Keratinocyte (primary cell): ENCODE results near the gene MDH1. TPM values are rescaled to one million over a fixed set of nuclear protein-coding genes. Genes with fewer than 3 reads are reported as not detected.

Experiments
- DNase-seq: peaks from one replicate; pipeline ENCODE4 v3.0.0-alpha.2; 2011; ENCODE audit warnings: low read depth, missing footprints, low spot score
- FAIRE-seq: peaks from 2 replicates; lab custom pipeline; 2011; peaks lifted over from hg19 to GRCh38; lab: Jason Lieb, UNC
- H2AFZ ChIP-seq: 2 replicates; pipeline ENCODE4 v1.6.0; 2012; ENCODE audit warnings: low read length, control low read depth, inconsistent platforms; ENCODE audit not compliant: control insufficient read depth
- H3K27ac ChIP-seq: 2 replicates; pipeline ENCODE4 v1.5.1; 2011; ENCODE audit warnings: low read length; ENCODE audit not compliant: control insufficient read depth, insufficient read depth
- H3K27me3 ChIP-seq: 3 replicates; pipeline ENCODE4 v1.6.0; 2011; ENCODE audit warnings: low read length; ENCODE audit not compliant: control insufficient read depth, insufficient read depth; ENCODE audit errors: extremely low read depth
- H3K36me3 ChIP-seq, 2 experiments: 2 replicates in 1 of 2; 3 replicates in 1 of 2; pipeline ENCODE4 v1.5.1; 2011; ENCODE audit warnings: low read length in 2 of 2, mild to moderate bottlenecking in 1 of 2; ENCODE audit not compliant: control insufficient read depth in 2 of 2, insufficient read depth in 2 of 2; ENCODE audit errors: extremely low read depth in 1 of 2
- H3K4me1 ChIP-seq: 3 replicates; pipeline ENCODE4 v1.5.1; 2011; ENCODE audit warnings: low read length; ENCODE audit not compliant: control insufficient read depth, insufficient read depth; ENCODE audit errors: extremely low read depth
- H3K4me2 ChIP-seq: 3 replicates; pipeline ENCODE4 v1.6.0; 2011; ENCODE audit warnings: low read depth, low read length; ENCODE audit not compliant: control insufficient read depth, insufficient read depth; ENCODE audit errors: extremely low read depth
- H3K4me3 ChIP-seq, 3 experiments: fragments of 200-600 bp in 1 of 3; sonication (generic) in 1 of 3; 2 replicates in 2 of 3; 3 replicates in 1 of 3; pipeline ENCODE4 v1.5.1; 2011 to 2016; ENCODE audit warnings: low read length in 3 of 3, mild to moderate bottlenecking in 3 of 3, control low read depth in 2 of 3, inconsistent platforms in 1 of 3, low read depth in 1 of 3, mixed read lengths in 1 of 3, mixed run types in 1 of 3, moderate library complexity in 1 of 3; ENCODE audit not compliant: control insufficient read depth in 2 of 3, insufficient read depth in 2 of 3; ENCODE audit errors: extremely low read depth in 1 of 3
- H3K79me2 ChIP-seq: 2 replicates; pipeline ENCODE4 v1.6.0; 2012; ENCODE audit warnings: low read length; ENCODE audit not compliant: control insufficient read depth, insufficient read depth
- H3K9ac ChIP-seq: 3 replicates; pipeline ENCODE4 v1.6.0; 2011; ENCODE audit warnings: low read length; ENCODE audit not compliant: control insufficient read depth, insufficient read depth; ENCODE audit errors: extremely low read depth
- H3K9me1 ChIP-seq: 3 replicates; pipeline ENCODE4 v1.6.0; 2011; ENCODE audit warnings: low read length; ENCODE audit not compliant: control insufficient read depth, insufficient read depth; ENCODE audit errors: extremely low read depth
- H3K9me3 ChIP-seq: 2 replicates; pipeline ENCODE4 v1.5.1; 2012; ENCODE audit warnings: low read depth, low read length; ENCODE audit not compliant: control insufficient read depth
- H4K20me1 ChIP-seq: 3 replicates; pipeline ENCODE4 v1.6.0; 2011; ENCODE audit warnings: low read length; ENCODE audit not compliant: control insufficient read depth, insufficient read depth; ENCODE audit errors: extremely low read depth
- EZH2 ChIP-seq: IDR thresholded peaks from one replicate; pipeline ENCODE4 v1.6.1; 2012; ENCODE audit warnings: inconsistent platforms, mild to moderate bottlenecking, low read length, moderate library complexity
- dilution Hi-C: fragments of 300-500 bp; cut with MboI; formaldehyde crosslinking; loops from one replicate; pipeline ENCODE4 v1.7.0; 2020; ENCODE audit warnings: low sequenced_read_pairs; ENCODE audit not compliant: extremely low pct_ligation_motif_present
- polyA plus RNA-seq, 5 experiments: library from polyadenylated mRNA; depleted of rRNA in 3 of 5; stranded (reverse) in 3 of 5; stranded (forward) in 1 of 5; unstranded in 1 of 5; fragments of >200 nt; gene quantifications; 1 replicate in 1 of 5; 2 replicates in 3 of 5; 3 replicates in 1 of 5; pipeline versions ENCODE4 v1.2.1 to v1.2.3, GENCODE V29; 2011 to 2012; ENCODE audit warnings: missing spikeins in 2 of 5, low read depth in 1 of 5, low replicate concordance in 1 of 5
- TF ChIP-seq, protein P1 (sequence below), 3 experiments: IDR thresholded peaks in 1 of 3; conservative IDR thresholded peaks in 1 of 3; optimal IDR thresholded peaks in 1 of 3; 2 replicates in 2 of 3; 3 replicates in 1 of 3; pipeline versions ENCODE3 to v1.5.1; 2011; ENCODE audit warnings: low read length in 3 of 3, mild to moderate bottlenecking in 3 of 3, moderate library complexity in 2 of 3, control low read depth in 1 of 3, inconsistent platforms in 1 of 3; ENCODE audit not compliant: insufficient read depth in 2 of 3; ENCODE audit errors: extremely low read depth in 1 of 3

Gene MDH1
- polyA plus RNA-seq, 1 donor (not counting 4 experiments of a cell fraction or from before 2014, with no cell fraction given): 320 TPM

DNA sequence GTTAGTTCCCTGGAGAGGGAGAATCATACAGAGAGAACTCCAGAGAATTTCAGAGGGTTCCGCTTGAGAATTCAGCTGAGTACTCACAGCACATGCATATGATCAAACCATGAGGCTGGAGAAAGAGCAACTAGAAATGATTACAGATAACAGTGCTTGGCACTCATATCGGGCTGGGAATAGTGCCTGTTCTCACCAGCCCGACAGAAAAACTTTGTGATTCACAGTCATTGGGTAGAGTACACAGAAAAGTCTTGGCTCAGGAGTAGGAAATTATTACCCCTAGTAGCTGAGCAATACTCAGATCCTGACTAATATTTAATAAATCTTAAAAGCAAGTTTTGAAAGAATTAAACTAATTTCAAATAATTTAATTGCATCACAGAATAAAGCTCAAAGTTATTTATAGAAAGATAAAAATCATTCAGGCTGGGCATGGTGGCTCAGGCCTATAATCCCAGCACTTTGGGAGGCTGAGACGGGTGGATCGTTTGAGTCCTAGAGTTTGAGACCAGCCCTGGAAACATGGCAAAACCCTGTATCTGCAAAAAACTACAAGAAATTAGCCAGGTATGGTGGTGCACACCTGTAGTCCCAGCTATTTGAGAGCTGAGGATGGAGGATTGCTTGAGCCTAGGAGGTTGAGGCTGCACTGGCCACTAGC is 7.3 kb upstream of the MDH1 start:
- FAIRE-seq: no peak
- H3K4me1 ChIP-seq: peaks cover 11% of the 10 kb centered on the region

DNA sequence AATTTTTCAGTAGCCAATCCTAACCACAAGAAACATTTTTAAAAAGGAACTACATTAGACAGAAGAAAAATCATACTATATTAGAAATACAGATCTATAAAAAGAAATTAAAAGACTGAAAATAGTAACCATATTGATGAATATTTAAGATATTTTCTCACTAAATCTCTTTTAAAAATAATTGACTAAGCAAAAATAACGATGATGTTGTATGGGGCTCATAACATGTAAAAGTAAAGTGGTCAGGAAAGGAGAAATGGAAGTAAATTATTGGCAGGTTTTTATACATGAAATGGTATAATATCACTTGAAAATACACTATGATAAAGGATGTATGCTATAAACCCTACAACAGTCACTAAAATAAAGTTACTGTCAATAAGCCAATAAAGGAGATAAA is 5.9 kb upstream of the MDH1 start:
- Histone ChIP-seq H3K4me3 (no peak overlapping the region), H3K4me2 (no peak overlapping the region), H2AFZ (no peak overlapping the region), H3K79me2 (peaks cover 3% of the 10 kb centered on the region), H3K4me1 (peaks cover 11% of the 10 kb centered on the region), H3K36me3 (no peaks in the 10 kb centered on the region), H3K27ac (no peak overlapping the region), H3K9me3 (no peaks in the 10 kb centered on the region), H3K27me3 (no peaks in the 10 kb centered on the region), H3K9ac (no peak overlapping the region), H4K20me1 (no peaks in the 10 kb centered on the region), H3K9me1 (no peaks in the 10 kb centered on the region)
- no peak for TF ChIP-seq EZH2
- TF ChIP-seq, protein P1, sequence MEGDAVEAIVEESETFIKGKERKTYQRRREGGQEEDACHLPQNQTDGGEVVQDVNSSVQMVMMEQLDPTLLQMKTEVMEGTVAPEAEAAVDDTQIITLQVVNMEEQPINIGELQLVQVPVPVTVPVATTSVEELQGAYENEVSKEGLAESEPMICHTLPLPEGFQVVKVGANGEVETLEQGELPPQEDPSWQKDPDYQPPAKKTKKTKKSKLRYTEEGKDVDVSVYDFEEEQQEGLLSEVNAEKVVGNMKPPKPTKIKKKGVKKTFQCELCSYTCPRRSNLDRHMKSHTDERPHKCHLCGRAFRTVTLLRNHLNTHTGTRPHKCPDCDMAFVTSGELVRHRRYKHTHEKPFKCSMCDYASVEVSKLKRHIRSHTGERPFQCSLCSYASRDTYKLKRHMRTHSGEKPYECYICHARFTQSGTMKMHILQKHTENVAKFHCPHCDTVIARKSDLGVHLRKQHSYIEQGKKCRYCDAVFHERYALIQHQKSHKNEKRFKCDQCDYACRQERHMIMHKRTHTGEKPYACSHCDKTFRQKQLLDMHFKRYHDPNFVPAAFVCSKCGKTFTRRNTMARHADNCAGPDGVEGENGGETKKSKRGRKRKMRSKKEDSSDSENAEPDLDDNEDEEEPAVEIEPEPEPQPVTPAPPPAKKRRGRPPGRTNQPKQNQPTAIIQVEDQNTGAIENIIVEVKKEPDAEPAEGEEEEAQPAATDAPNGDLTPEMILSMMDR (optimal IDR thresholded peaks at IDR 0.05 in 1 of 3, IDR thresholded peaks at IDR 0.05 in 1 of 3, conservative IDR thresholded peaks at IDR 0.05 in 1 of 3; ENCODE audit: extremely low read depth in 1 of 3, insufficient read depth in 2 of 3, low read length in 3 of 3): no peak
- dilution Hi-C loops: no loop called here
- DNase-seq: no peak
- FAIRE-seq: no peak

More for the DNA sequence above, 7.3 kb upstream of the MDH1 start:
- TF ChIP-seq, protein P1 (optimal IDR thresholded peaks at IDR 0.05 in 1 of 3, IDR thresholded peaks at IDR 0.05 in 1 of 3, conservative IDR thresholded peaks at IDR 0.05 in 1 of 3; ENCODE audit: extremely low read depth in 1 of 3, insufficient read depth in 2 of 3, low read length in 3 of 3): no peak
- TF ChIP-seq EZH2: no peak
- Histone ChIP-seq H3K4me3 (peak overlapping the region in 2 of 3 experiments; percentile 28 to 31), H3K9ac (peak overlapping the region; percentile 39), H3K79me2 (no peaks in the 10 kb centered on the region), H3K27ac (peak overlapping the region; percentile 45), H3K9me1 (no peaks in the 10 kb centered on the region), H3K27me3 (no peaks in the 10 kb centered on the region), H3K9me3 (no peaks in the 10 kb centered on the region), H3K36me3 (no peaks in the 10 kb centered on the region), H4K20me1 (no peaks in the 10 kb centered on the region), H3K4me2 (peak overlapping the region; percentile 78), H2AFZ (peak overlapping the region; percentile 79)
- no peak for DNase-seq
- dilution Hi-C loops: no loop called here
